Endothelial cell (in vitro differentiated cells): Measurements from ENCODE around the gene LAPTM5. TPM values are rescaled to one million over a fixed set of nuclear protein-coding genes. Genes with fewer than 3 reads are reported as not detected.

Source experiments
- DNase-seq: peaks from one replicate; pipeline ENCODE4 v3.0.0; 2021; ENCODE audit warnings: low spot score
- H3K27ac Mint-ChIP-seq: one replicate; pipeline ENCODE4 v1.8.0; 2021; ENCODE audit warnings: mixed read lengths, inconsistent platforms; ENCODE audit not compliant: unreplicated experiment
- H3K27me3 Mint-ChIP-seq: one replicate; pipeline ENCODE4 v1.8.0; 2021; ENCODE audit warnings: mild to moderate bottlenecking, moderate library complexity, mixed read lengths, inconsistent platforms; ENCODE audit not compliant: unreplicated experiment
- H3K36me3 Mint-ChIP-seq: one replicate; pipeline ENCODE4 v1.8.0; 2021; ENCODE audit warnings: mild to moderate bottlenecking, low read depth, mixed read lengths, inconsistent platforms; ENCODE audit not compliant: unreplicated experiment
- H3K4me1 Mint-ChIP-seq: one replicate; pipeline ENCODE4 v1.8.0; 2021; ENCODE audit warnings: mild to moderate bottlenecking, mixed read lengths, inconsistent platforms; ENCODE audit not compliant: unreplicated experiment
- H3K4me3 Mint-ChIP-seq: one replicate; pipeline ENCODE4 v1.8.0; 2021; ENCODE audit warnings: mild to moderate bottlenecking, mixed read lengths, inconsistent platforms; ENCODE audit not compliant: unreplicated experiment
- H3K9me3 Mint-ChIP-seq: one replicate; pipeline ENCODE4 v1.8.0; 2021; ENCODE audit warnings: mixed read lengths, inconsistent platforms; ENCODE audit not compliant: unreplicated experiment
- total RNA-seq: library from RNA; stranded (reverse); fragmentation: NEBNext Ultra II Directional; extraction: Animal tissue kit (Norgen Biotek cat#: 25700); gene quantifications from one replicate; pipeline ENCODE4 v1.2.1, GENCODE V29; 2021; ENCODE audit not compliant: unreplicated experiment
- TF ChIP-seq, protein P1 (sequence below): fragments of 200-600 bp; sonication (generic); IDR thresholded peaks from one replicate; pipeline ENCODE4 v1.5.0; 2021; ENCODE audit warnings: antibody characterized with exemption; ENCODE audit not compliant: unreplicated experiment

LAPTM5 gene
- total RNA-seq, 1 donor from 2014 or later: 80.5 TPM

GRCh38 chr1:30789388-30790255, 32.0 kb upstream of the LAPTM5 start:
- peaks cover 2% of the 10 kb centered on the region for H3K27me3 Mint-ChIP-seq
- no peak for DNase-seq
- TF ChIP-seq, protein P1, sequence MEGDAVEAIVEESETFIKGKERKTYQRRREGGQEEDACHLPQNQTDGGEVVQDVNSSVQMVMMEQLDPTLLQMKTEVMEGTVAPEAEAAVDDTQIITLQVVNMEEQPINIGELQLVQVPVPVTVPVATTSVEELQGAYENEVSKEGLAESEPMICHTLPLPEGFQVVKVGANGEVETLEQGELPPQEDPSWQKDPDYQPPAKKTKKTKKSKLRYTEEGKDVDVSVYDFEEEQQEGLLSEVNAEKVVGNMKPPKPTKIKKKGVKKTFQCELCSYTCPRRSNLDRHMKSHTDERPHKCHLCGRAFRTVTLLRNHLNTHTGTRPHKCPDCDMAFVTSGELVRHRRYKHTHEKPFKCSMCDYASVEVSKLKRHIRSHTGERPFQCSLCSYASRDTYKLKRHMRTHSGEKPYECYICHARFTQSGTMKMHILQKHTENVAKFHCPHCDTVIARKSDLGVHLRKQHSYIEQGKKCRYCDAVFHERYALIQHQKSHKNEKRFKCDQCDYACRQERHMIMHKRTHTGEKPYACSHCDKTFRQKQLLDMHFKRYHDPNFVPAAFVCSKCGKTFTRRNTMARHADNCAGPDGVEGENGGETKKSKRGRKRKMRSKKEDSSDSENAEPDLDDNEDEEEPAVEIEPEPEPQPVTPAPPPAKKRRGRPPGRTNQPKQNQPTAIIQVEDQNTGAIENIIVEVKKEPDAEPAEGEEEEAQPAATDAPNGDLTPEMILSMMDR: no peak
- no peak overlapping the region for H3K27ac Mint-ChIP-seq
- no peak overlapping the region for H3K4me3 Mint-ChIP-seq
- H3K36me3 Mint-ChIP-seq: no peaks in the 10 kb centered on the region
- H3K9me3 Mint-ChIP-seq: no peaks in the 10 kb centered on the region
- H3K4me1 Mint-ChIP-seq: peaks cover 5% of the 10 kb centered on the region

DNA sequence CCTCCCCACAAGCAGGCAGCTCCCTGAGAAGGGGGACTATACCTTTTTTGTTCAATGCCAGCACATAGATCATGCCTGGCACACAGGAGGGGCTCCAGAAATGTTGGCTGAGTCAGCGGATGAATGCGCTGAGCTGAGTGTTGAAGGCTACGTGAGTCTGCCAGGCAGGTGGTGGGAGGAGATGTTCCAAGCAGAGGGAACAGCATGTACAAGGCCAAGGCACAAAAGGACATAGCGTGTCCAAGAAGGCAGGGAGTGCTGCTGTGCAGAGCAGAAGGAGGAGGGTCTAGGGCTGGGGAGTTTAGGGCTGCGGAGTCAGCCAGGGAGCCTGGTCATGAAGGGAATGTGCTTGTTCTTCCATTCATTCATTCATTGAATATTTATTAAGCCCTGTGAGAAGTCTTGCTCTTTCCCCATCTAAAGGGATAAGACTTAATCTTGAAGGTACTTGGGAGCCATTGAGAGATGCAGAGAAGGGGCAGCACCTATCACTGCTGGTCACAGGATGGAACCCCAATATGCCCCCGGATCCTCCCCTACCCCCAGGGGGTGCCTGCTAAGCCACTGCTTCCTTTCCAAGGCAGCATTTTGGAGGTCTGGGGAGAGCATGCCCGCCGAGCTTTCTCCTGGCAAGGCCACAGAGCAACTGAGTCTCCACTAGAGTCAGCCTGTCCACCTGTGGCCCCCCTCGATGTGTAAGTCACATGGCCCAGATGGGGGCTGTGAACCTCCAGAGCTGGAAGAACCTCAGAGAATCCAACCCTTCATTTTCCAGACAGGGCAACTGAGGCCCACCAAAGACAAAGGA, 31.2 kb upstream of the LAPTM5 start:
- DNase-seq: no peak
- TF ChIP-seq, protein P1: no peak
- H3K4me1 Mint-ChIP-seq: peaks cover 5% of the 10 kb centered on the region
- H3K27me3 Mint-ChIP-seq: peaks cover 5% of the 10 kb centered on the region
- no peaks in the 10 kb centered on the region for H3K9me3 Mint-ChIP-seq
- H3K27ac Mint-ChIP-seq: no peak overlapping the region
- no peak overlapping the region for H3K4me3 Mint-ChIP-seq
- no peaks in the 10 kb centered on the region for H3K36me3 Mint-ChIP-seq

GRCh38 chr1:30787856-30788495, 30.4 kb upstream of the LAPTM5 start:
- peaks cover 5% of the 10 kb centered on the region for H3K27me3 Mint-ChIP-seq
- H3K27ac Mint-ChIP-seq: no peak overlapping the region
- H3K9me3 Mint-ChIP-seq: no peaks in the 10 kb centered on the region
- H3K4me1 Mint-ChIP-seq: peaks cover 5% of the 10 kb centered on the region
- no peak overlapping the region for H3K4me3 Mint-ChIP-seq
- TF ChIP-seq, protein P1: no peak
- no peaks in the 10 kb centered on the region for H3K36me3 Mint-ChIP-seq
- no peak for DNase-seq

GRCh38 chr1:30787266-30787665, 29.7 kb upstream of the LAPTM5 start:
- TF ChIP-seq, protein P1: no peak
- DNase-seq: no peak
- Mint-ChIP-seq H3K4me1 (peaks cover 5% of the 10 kb centered on the region), H3K4me3 (no peak overlapping the region), H3K27me3 (peaks cover 5% of the 10 kb centered on the region), H3K36me3 (no peaks in the 10 kb centered on the region), H3K9me3 (no peaks in the 10 kb centered on the region), H3K27ac (no peak overlapping the region)
